GM12878 (cell line): Measurements from ENCODE around the gene RAP1GDS1. TPM values are rescaled to one million over a fixed set of nuclear protein-coding genes. Genes with fewer than 3 reads are reported as not detected.

Experiments
- EGR1 ChIP-seq, 2 experiments: IDR thresholded peaks; 1 replicate in 1 of 2; 2 replicates in 1 of 2; pipeline ENCODE4 v1.6.1; 2011 to 2012; ENCODE audit warnings: low read depth in 2 of 2, low read length in 2 of 2, borderline replicate concordance in 1 of 2, mild to moderate bottlenecking in 1 of 2, moderate library complexity in 1 of 2
- ESRRA ChIP-seq: IDR thresholded peaks from 2 replicates; pipeline ENCODE4 v1.6.1; 2012; ENCODE audit warnings: mild to moderate bottlenecking, low read length, improper control_type of control experiment
- MTA3 ChIP-seq: IDR thresholded peaks from 2 replicates; pipeline ENCODE4 v1.6.1; 2012; ENCODE audit warnings: low read length, inconsistent platforms, borderline replicate concordance
- MXI1 ChIP-seq: fragments of 150-350 bp; IDR thresholded peaks from 2 replicates; pipeline ENCODE4 v1.6.1; 2011; ENCODE audit warnings: low read depth, mild to moderate bottlenecking, inconsistent platforms, low read length, improper control_type of control experiment
- NFIC ChIP-seq: IDR thresholded peaks from 2 replicates; pipeline ENCODE4 v1.6.1; 2012; ENCODE audit warnings: low read depth, mild to moderate bottlenecking, inconsistent platforms, low read length, moderate library complexity
- POU2F2 ChIP-seq: IDR thresholded peaks from 3 replicates; pipeline ENCODE4 v1.6.1; 2011; ENCODE audit warnings: low read depth, mild to moderate bottlenecking, low read length, borderline replicate concordance
- RBBP5 ChIP-seq: fragments of 200-600 bp; sonication (generic); conservative IDR thresholded peaks from 2 replicates; pipeline ENCODE4 v1.6.1; 2016
- SMAD5 ChIP-seq: IDR thresholded peaks from 2 replicates; pipeline ENCODE4 v1.6.1; 2016; ENCODE audit warnings: antibody characterized with exemption, low read depth
- TAF1 ChIP-seq: IDR thresholded peaks from 2 replicates; pipeline ENCODE4 v1.6.1; 2011; ENCODE audit warnings: mild to moderate bottlenecking, low read depth, low read length, borderline replicate concordance
- ZNF207 ChIP-seq: fragments of 450-650 bp; IDR thresholded peaks from 2 replicates; pipeline ENCODE4 v1.6.1; 2014; ENCODE audit warnings: antibody characterized with exemption, mild to moderate bottlenecking, borderline replicate concordance
- polyA plus RNA-seq, 11 experiments: library from polyadenylated mRNA; depleted of rRNA in 4 of 11; unstranded in 6 of 11; stranded (reverse) in 5 of 11; fragments of >200 nt; fragmentation: Nextera tagmentation in 4 of 11; fragmentation: Illumina TruSeq in 1 of 11; extraction: Ambion mirVana in 4 of 11; extraction: Trizol in 1 of 11; gene quantifications; 1 replicate in 1 of 11; 2 replicates in 10 of 11; pipeline versions ENCODE4 v1.2.1 to v1.2.3, GENCODE V29; 2011 to 2016; ENCODE audit warnings: inconsistent platforms in 2 of 11, missing spikeins in 2 of 11, low read depth in 1 of 11
- total RNA-seq, 4 experiments: library from RNA; depleted of rRNA in 3 of 4; stranded (reverse); fragments of >200 nt in 3 of 4; fragmentation: Illumina TruSeq in 1 of 4; extraction: Trizol in 1 of 4; gene quantifications; 2 replicates each; pipeline versions ENCODE4 v1.2.1 to v1.2.3, GENCODE V29; 2013 to 2021
- TF ChIP-seq, protein P1 (sequence below): fragments of 450-650 bp; IDR thresholded peaks from 2 replicates; pipeline ENCODE4 v1.6.1; 2016; ENCODE audit warnings: mild to moderate bottlenecking, moderate library complexity, borderline replicate concordance
- TF ChIP-seq, protein P2 (sequence below): fragments of 450-650 bp; IDR thresholded peaks from 2 replicates; pipeline ENCODE4 v1.6.1; 2017; ENCODE audit warnings: low read depth, mild to moderate bottlenecking, moderate library complexity
- TF ChIP-seq, protein P3 (sequence below): IDR thresholded peaks from 2 replicates; pipeline ENCODE4 v1.6.1; 2012; ENCODE audit warnings: improper control_type of control experiment, low read depth, low read length; ENCODE audit not compliant: insufficient replicate concordance
- TF ChIP-seq, protein P4 (sequence below): fragments of 150-350 bp; IDR thresholded peaks from 2 replicates; pipeline ENCODE4 v1.6.1; 2014; ENCODE audit warnings: mild to moderate bottlenecking, low read depth, low read length

The RAP1GDS1 gene
- total and polyA plus RNA-seq, 10 of the 15 experiments (the other 5 are each of a cell fraction or from before 2014, with no cell fraction given) = 12.0 to 30.5 (median 20.7) TPM

DNA sequence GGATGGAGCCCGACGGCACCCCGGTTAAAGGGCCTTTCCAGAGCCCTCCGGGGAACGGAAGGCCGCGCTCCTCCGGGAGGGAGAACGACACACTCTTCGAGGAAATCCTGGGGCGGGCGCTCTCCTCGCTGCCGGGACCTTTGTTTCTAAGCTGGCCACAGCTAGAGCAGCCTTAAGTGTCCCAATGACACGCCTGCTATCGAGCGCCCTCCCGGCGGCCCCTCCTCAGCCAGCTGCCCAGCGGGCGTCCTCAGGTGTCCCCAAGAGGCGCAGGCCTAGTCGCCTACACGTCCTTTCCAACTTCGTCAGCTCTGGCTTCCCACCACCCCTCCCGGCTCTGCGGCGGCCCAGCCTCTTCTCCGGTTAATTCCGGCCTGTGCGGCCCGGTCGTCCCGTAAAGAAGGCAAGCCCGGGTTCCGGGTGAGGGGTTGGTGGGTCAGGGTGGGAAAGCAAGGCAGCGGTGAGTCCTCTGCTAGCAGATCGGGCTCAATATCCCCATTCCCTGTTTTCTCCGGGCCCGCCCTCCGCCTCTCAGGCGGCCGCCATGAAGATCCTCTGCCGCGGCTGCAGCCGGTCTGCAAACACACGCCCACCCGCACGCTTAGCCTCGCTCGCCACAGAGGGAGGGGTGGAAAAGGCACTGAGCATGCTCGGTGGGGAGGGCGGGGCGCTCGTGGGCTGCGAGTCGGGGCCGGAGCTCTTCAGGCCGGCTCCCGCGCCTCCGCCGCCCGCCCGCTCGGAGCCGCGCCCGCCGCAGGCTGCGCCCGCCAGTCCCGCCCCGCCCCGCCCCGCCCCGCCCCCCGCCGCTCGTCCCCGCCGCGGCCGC, at the start of gene RAP1GDS1 (continued):
- TF ChIP-seq RBBP5 (0 out of 2 replicates have a peak, but pooled peaks have one; percentile 36), ESRRA (no peak), POU2F2 (no peak), ZNF207 (no peak), SMAD5 (no peak), TAF1 (0 out of 2 replicates have a peak, but pooled peaks have one; percentile 55), EGR1 (IDR thresholded peaks at IDR 0.05; ENCODE audit: borderline replicate concordance in 1 of 2, low read depth in 2 of 2, low read length in 2 of 2) (peak in 1 of 2 experiments; percentile 81; a peak in 2 of 3 replicates), NFIC (no peak), MTA3 (no peak), MXI1 (no peak; the same call in none of the 2 replicates)
- TF ChIP-seq, protein P1, sequence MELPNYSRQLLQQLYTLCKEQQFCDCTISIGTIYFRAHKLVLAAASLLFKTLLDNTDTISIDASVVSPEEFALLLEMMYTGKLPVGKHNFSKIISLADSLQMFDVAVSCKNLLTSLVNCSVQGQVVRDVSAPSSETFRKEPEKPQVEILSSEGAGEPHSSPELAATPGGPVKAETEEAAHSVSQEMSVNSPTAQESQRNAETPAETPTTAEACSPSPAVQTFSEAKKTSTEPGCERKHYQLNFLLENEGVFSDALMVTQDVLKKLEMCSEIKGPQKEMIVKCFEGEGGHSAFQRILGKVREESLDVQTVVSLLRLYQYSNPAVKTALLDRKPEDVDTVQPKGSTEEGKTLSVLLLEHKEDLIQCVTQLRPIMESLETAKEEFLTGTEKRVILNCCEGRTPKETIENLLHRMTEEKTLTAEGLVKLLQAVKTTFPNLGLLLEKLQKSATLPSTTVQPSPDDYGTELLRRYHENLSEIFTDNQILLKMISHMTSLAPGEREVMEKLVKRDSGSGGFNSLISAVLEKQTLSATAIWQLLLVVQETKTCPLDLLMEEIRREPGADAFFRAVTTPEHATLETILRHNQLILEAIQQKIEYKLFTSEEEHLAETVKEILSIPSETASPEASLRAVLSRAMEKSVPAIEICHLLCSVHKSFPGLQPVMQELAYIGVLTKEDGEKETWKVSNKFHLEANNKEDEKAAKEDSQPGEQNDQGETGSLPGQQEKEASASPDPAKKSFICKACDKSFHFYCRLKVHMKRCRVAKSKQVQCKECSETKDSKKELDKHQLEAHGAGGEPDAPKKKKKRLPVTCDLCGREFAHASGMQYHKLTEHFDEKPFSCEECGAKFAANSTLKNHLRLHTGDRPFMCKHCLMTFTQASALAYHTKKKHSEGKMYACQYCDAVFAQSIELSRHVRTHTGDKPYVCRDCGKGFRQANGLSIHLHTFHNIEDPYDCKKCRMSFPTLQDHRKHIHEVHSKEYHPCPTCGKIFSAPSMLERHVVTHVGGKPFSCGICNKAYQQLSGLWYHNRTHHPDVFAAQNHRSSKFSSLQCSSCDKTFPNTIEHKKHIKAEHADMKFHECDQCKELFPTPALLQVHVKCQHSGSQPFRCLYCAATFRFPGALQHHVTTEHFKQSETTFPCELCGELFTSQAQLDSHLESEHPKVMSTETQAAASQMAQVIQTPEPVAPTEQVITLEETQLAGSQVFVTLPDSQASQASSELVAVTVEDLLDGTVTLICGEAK = peak; percentile 20; the same call in 1 of the 2 replicates
- TF ChIP-seq, protein P2, sequence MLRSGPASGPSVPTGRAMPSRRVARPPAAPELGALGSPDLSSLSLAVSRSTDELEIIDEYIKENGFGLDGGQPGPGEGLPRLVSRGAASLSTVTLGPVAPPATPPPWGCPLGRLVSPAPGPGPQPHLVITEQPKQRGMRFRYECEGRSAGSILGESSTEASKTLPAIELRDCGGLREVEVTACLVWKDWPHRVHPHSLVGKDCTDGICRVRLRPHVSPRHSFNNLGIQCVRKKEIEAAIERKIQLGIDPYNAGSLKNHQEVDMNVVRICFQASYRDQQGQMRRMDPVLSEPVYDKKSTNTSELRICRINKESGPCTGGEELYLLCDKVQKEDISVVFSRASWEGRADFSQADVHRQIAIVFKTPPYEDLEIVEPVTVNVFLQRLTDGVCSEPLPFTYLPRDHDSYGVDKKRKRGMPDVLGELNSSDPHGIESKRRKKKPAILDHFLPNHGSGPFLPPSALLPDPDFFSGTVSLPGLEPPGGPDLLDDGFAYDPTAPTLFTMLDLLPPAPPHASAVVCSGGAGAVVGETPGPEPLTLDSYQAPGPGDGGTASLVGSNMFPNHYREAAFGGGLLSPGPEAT = 0 out of 2 replicates have a peak, but pooled peaks have one; percentile 32
- TF ChIP-seq, protein P3, sequence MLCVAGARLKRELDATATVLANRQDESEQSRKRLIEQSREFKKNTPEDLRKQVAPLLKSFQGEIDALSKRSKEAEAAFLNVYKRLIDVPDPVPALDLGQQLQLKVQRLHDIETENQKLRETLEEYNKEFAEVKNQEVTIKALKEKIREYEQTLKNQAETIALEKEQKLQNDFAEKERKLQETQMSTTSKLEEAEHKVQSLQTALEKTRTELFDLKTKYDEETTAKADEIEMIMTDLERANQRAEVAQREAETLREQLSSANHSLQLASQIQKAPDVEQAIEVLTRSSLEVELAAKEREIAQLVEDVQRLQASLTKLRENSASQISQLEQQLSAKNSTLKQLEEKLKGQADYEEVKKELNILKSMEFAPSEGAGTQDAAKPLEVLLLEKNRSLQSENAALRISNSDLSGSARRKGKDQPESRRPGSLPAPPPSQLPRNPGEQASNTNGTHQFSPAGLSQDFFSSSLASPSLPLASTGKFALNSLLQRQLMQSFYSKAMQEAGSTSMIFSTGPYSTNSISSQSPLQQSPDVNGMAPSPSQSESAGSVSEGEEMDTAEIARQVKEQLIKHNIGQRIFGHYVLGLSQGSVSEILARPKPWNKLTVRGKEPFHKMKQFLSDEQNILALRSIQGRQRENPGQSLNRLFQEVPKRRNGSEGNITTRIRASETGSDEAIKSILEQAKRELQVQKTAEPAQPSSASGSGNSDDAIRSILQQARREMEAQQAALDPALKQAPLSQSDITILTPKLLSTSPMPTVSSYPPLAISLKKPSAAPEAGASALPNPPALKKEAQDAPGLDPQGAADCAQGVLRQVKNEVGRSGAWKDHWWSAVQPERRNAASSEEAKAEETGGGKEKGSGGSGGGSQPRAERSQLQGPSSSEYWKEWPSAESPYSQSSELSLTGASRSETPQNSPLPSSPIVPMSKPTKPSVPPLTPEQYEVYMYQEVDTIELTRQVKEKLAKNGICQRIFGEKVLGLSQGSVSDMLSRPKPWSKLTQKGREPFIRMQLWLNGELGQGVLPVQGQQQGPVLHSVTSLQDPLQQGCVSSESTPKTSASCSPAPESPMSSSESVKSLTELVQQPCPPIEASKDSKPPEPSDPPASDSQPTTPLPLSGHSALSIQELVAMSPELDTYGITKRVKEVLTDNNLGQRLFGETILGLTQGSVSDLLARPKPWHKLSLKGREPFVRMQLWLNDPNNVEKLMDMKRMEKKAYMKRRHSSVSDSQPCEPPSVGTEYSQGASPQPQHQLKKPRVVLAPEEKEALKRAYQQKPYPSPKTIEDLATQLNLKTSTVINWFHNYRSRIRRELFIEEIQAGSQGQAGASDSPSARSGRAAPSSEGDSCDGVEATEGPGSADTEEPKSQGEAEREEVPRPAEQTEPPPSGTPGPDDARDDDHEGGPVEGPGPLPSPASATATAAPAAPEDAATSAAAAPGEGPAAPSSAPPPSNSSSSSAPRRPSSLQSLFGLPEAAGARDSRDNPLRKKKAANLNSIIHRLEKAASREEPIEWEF = no peak
- TF ChIP-seq, protein P4, sequence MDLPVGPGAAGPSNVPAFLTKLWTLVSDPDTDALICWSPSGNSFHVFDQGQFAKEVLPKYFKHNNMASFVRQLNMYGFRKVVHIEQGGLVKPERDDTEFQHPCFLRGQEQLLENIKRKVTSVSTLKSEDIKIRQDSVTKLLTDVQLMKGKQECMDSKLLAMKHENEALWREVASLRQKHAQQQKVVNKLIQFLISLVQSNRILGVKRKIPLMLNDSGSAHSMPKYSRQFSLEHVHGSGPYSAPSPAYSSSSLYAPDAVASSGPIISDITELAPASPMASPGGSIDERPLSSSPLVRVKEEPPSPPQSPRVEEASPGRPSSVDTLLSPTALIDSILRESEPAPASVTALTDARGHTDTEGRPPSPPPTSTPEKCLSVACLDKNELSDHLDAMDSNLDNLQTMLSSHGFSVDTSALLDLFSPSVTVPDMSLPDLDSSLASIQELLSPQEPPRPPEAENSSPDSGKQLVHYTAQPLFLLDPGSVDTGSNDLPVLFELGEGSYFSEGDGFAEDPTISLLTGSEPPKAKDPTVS = no peak
